Measurements from ENCODE around the gene RANBP3. TPM values are rescaled to one million over a fixed set of nuclear protein-coding genes. Genes with fewer than 3 reads are reported as not detected.
"Not testable (repeated sequence)": the region's sequence is repeated elsewhere in the genome, so short reads cannot be mapped to it uniquely, and the experiment has no call there.

Gene RANBP3
- total RNA-seq, 1 experiment from 2014 or later: 55.2 TPM

- no peak for DNase-seq (ENCODE audit: low spot score)
- in situ Hi-C loops (cut with HindIII; ENCODE audit: low sequenced_read_pairs): no loop called here
These were observed 82.0 kb downstream of the RANBP3 start for GRCh38 chr19:5895890-5896289.

DNA sequence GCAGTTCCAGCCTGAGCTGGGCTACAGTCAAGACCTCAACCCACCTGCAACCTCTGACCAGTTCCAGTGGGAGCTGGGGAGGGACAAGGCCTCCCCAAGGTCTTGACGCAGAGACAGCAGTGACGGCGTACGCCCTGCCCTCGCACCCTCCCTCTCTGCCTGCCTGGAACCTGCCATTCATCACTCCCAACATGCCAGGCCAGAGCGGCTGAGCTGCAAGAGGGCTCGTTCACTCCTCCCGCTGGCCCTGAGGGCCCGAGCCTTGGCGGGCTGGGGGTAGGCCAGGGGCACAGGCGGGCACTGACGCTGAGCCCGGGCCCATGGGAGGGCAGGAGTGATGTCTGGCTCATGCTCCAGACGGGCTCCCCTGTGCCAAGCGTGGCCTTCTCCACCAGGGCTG is 82.5 kb downstream of the RANBP3 start:
- in situ Hi-C loops (cut with HindIII; ENCODE audit: low sequenced_read_pairs): no loop called here
- DNase-seq (ENCODE audit: low spot score): no peak

DNA sequence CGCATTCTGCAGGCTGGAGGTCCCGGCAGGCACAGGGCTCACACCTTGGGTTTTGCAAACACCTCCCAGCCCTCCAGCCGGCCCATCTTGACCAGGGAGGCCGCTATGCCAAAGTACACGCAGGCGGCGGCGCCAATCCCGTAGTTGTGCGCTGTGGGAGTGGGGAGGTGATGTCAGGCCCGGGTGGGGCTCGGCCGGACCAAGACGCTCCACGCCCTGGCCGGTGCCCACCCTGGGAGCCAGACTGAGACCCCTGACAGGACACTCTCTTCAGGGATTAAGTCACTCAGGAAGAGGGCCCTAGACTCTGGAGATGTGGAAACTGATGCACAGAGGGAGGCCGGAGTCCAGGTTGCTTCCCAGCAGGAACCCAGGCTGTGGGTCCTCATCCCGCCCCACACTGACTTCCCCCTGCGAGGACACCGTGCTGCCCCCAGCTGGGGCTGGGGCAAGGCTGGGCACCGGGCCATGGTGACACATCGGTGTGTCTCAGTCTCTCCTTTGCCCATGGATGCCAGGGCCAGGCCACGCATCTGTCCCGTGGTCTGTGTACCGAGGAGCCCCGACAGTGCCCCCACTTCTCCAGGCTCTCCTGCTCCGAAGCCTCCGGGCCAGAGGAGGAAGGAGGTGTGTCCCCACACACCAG is 83.1 kb downstream of the RANBP3 start:
- in situ Hi-C loops (cut with HindIII; ENCODE audit: low sequenced_read_pairs): no loop called here
- no peak for DNase-seq (ENCODE audit: low spot score)

DNA sequence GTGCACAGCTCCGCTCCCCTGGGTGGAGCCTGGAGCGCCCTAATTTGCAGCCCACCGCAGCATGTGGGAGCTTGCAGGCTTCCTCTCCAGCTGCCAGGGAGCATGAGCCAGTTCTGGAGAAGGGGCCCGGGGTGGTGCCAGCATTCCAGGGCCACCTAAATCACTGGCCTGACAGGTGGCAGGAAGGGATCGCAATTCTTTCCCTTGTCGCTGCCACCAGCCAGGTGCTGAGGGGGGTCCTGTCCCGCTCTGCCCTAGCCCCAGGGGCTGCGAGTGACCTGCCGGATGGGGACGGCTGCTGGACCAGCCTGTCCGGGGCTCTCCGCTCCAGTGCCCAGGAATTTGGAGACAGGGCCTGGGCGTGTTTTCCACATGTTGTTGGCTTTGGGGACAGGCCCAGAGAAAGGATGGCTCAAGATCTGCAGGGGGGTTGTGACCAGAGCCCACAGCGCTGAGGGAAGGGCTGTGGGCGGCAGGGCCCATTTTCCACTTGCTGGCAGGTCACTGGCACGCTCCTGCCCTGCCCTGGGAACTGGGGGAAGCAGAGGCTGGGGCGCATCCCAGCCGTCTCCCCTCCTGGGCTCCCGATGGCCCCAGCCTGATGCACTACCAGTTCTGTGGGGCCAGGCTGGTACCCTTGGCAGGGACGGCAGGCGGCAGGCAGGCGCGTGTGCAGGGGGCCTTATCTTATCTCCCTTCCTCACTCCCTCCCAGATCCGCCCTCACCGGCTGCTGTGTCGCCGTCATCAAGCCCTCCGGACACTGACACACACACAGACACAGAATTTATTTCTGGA is 83.8 kb downstream of the RANBP3 start:
- in situ Hi-C loops (cut with HindIII; ENCODE audit: low sequenced_read_pairs): no loop called here

GRCh38 chr19:5893296-5893903 is 84.5 kb downstream of the RANBP3 start:
- no peak for DNase-seq (ENCODE audit: low spot score)
- in situ Hi-C loops (cut with HindIII; ENCODE audit: low sequenced_read_pairs): no loop called here

More for the DNA sequence above, 83.8 kb downstream of the RANBP3 start:
- DNase-seq (ENCODE audit: low spot score): no peak

GRCh38 chr19:5892772-5893275 is 85.1 kb downstream of the RANBP3 start:
- in situ Hi-C loops (cut with HindIII; ENCODE audit: low sequenced_read_pairs): no loop called here
- DNase-seq (ENCODE audit: low spot score): no peak

GRCh38 chr19:5891938-5892771 is 85.8 kb downstream of the RANBP3 start:
- in situ Hi-C loops (cut with HindIII; ENCODE audit: low sequenced_read_pairs): no loop called here
- no peak for DNase-seq (ENCODE audit: low spot score)

DNA sequence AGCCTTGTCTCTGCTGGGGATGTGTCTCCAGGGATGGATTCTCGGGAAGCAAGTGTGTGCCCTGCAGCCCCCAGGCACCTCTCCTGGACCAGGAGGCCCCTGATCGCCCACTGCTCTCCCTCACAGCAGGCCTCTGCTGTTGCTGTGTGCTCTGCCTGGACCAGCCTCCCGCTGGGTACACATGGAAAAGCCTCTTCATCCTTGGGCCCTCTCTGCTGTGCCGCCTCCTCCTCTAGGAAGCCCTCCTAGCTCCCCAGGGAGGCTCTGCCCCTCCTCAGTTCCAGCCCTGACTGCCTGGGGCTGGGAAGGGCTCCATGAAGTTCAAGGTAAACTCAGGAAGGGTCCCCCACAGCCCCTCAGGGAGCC is 86.4 kb downstream of the RANBP3 start:
- in situ Hi-C loops (cut with HindIII; ENCODE audit: low sequenced_read_pairs): no loop called here
- no peak for DNase-seq (ENCODE audit: low spot score)

- no peak for DNase-seq (ENCODE audit: low spot score)
- in situ Hi-C loops (cut with HindIII; ENCODE audit: low sequenced_read_pairs): no loop called here
These were observed 87.8 kb downstream of the RANBP3 start for GRCh38 chr19:5890099-5890498.

GRCh38 chr19:5889288-5889971 is 88.5 kb downstream of the RANBP3 start:
- no peak for DNase-seq (ENCODE audit: low spot score)

DNA sequence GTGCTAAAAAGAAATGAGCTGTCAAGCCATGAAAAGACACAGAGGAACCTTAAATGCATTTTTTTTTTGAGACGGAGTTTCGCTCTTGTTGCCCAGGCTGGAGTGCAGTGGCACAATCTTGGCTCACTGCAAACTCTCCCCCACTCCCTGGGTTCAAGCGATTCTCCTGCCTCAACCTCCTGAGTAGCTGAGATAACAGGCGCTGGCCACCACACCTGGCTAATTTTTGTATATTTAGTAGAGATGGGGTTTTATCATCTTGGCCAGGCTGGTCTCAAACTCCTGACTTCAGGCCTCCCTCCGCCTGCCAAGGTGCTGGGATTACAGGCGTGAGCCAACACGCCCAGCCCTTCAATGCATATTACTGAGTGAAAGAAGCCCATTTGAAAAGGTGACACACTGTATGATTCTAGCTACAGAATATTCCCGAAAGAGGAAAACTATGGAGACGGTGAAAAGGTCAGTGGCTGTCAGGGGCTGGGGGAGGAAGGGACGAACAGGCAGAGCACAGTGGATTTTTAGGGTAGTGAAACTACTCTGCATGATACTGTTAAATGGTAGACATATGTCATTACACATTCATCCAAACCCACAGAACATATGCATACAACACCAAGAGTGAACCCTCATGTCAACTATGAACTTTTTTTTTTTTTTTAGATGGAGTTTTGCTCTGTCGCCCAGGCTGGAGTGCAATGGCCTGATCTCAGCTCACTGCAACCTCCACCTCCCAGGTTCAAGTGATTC is 93.7 kb downstream of the RANBP3 start:
- in situ Hi-C loops (cut with HindIII; ENCODE audit: low sequenced_read_pairs); DNase-seq (ENCODE audit: low spot score): not testable (repeated sequence)

More at GRCh38 chr19:5889288-5889971, 88.5 kb downstream of the RANBP3 start:
- in situ Hi-C loops (cut with HindIII; ENCODE audit: low sequenced_read_pairs): no loop called here

- DNase-seq (ENCODE audit: low spot score); in situ Hi-C loops (cut with HindIII; ENCODE audit: low sequenced_read_pairs): not testable (repeated sequence)
These were observed 94.6 kb downstream of the RANBP3 start for GRCh38 chr19:5883157-5883873.

- no peak for DNase-seq (ENCODE audit: low spot score)
- in situ Hi-C loops (cut with HindIII; ENCODE audit: low sequenced_read_pairs): no loop called here
These were observed 95.4 kb downstream of the RANBP3 start for GRCh38 chr19:5882421-5882968.

DNA sequence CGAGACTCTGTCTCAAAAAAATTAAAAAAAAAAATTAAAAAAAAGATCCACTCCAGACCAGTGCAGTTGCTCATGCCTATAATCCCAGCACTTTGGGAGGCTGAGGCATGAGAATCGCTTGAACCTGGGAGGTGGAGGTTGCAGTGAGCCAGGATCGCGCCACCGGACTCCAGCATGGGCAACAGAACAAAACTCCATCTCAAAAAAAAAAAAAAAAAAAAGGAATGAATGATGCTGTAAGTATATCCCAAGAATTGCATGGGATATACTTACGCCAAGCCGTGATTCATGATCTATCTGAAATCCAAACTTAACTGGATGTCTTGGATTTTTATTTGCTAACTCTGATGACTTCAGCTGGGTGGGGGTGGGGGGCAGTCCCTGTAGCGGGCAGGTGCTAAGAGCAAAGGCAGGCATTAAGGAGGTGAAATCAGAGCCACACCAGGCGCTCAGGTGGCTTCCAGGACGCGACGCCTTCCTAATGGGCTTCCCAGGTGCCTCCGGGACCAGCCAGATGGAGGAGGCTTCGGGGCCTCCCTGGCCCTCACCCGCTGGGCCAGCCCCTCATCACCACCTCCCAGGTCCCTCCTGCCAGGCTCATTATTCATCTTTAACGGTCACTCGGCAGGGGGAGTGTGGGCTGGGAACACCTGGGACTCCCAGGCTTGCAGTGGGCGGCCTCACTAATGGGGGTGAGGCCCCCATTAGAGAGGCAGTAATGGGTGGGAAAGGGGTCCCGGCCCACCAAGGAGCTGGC is 96.2 kb downstream of the RANBP3 start:
- DNase-seq (ENCODE audit: low spot score): no peak
- in situ Hi-C loops (cut with HindIII; ENCODE audit: low sequenced_read_pairs): no loop called here

DNA sequence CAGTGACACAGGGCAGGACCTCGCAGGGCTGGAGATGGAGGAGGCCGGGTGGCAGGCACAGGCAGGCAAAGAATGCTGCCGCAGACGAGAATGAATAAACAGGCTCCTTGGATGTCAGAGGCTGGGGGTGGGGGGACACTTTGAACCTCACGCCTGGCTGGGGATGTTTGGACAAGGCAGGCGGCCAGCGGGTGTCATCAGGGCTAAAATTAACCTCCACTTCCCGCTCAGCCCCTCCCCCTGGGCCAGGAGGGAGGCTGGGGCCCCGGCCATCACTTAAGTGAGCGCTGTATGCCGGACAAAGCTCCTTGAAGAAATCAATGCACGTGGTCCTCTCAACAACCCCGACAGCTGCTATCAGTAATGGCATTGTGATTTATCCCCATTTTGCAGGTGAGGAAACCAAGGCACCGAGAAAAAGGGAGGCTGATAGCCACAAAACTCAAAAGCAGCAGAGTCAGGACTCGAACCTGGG is 97.3 kb downstream of the RANBP3 start:
- DNase-seq (ENCODE audit: low spot score): no peak

DNA sequence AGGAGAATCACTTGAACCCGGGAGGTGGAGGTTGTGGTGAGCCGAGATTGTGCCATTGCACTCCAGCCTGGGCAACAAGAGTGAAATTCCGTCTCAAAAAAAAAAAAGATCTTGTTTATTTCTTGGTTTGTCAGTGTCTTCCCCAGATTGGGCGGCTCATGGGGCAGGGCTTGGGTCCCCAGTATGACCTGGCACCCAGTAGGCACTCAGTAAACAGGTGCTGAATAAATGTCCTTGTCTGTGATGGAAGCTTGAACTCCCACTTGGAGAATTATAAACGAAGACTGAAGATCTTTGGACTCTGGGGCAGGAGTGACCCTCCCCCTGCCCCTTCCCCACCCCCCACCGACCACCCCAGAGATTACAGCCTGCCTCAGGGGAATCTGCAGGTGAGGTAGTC is 97.7 kb downstream of the RANBP3 start:
- in situ Hi-C loops (cut with HindIII; ENCODE audit: low sequenced_read_pairs): no loop called here
- no peak for DNase-seq (ENCODE audit: low spot score)

More for the DNA sequence above, 97.3 kb downstream of the RANBP3 start:
- in situ Hi-C loops (cut with HindIII; ENCODE audit: low sequenced_read_pairs): no loop called here
